ENCODE results near the gene UBAC2. TPM values are rescaled to one million over a fixed set of nuclear protein-coding genes. Genes with fewer than 3 reads are reported as not detected.
A peak's percentile ranks its signal among the peaks of the same experiment; 100 is the strongest.

UBAC2 gene
- total and polyA plus RNA-seq, 2 of the 8 experiments (the other 6 are each of a cell fraction or from before 2014, with no cell fraction given): 75.9 to 76.9 TPM

DNA sequence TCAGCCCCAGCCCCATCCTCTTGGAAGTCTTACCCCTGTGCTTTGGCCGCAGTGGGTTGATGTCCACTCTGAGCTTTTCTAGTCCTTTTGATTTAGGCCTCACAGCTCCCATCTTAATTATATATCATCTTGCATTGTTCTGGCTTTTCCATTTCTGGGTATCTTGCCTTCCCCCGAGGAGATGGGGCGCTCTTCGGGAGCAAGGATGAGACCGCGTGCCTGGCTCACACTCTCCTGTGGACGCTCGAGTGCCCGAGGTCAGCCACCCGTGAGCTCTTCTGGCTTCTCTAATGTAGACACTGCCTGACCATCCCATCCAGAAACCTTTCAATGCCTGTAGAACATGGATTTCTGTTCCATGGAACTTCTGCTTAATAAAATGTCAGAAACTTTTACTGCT, 160.0 kb downstream of the UBAC2 start:
- Histone ChIP-seq H2BK20ac (ENCODE audit: low read length) (no peak overlapping the region), H2AK5ac (ENCODE audit: low read depth, low read length) (no peak overlapping the region), H4K5ac (ENCODE audit: insufficient read length, low read depth, low read length) (no peak overlapping the region), H3K27me3 (replicated peaks in 1 of 4; ENCODE audit: control insufficient read depth in 3 of 4, extremely low read depth in 1 of 4, insufficient read depth in 3 of 4, low read length in 3 of 4) (no peaks in the 10 kb centered on the region), H4K20me1 (replicated peaks in 1 of 2; ENCODE audit: control insufficient read depth in 1 of 2, insufficient read depth in 2 of 2, low read length in 2 of 2) (peaks cover 0 to 6% of the 10 kb centered on the region in 2 experiments), H2BK12ac (ENCODE audit: low read depth, low read length) (no peak overlapping the region), H3K14ac (ENCODE audit: insufficient read length) (no peak overlapping the region), H3K4me2 (ENCODE audit: insufficient read depth in 1 of 2, low read depth in 2 of 2, low read length in 2 of 2) (no peak overlapping the region), H3K27ac (ENCODE audit: low read depth, low read length) (no peak overlapping the region), H4K8ac (ENCODE audit: extremely low read depth, insufficient read depth, low read length) (no peak overlapping the region), H3K18ac (ENCODE audit: extremely low read depth, low read length) (no peak overlapping the region), H3K4ac (replicated peaks; ENCODE audit: insufficient read length, low read depth, low read length) (no peak overlapping the region), H3K9me3 (ENCODE audit: insufficient read depth in 2 of 2, low read depth in 1 of 2, low read length in 1 of 2) (no peaks in the 10 kb centered on the region), H2BK5ac (ENCODE audit: low read depth, low read length) (no peak overlapping the region), H3K56ac (replicated peaks; ENCODE audit: insufficient read length, low read depth, low read length) (no peak overlapping the region), H2AFZ (ENCODE audit: low read length) (no peak overlapping the region), H3K4me3 (ENCODE audit: extremely low read depth in 1 of 4, insufficient read depth in 2 of 4, low read depth in 3 of 4, low read length in 4 of 4) (no peak overlapping the region), H4K91ac (replicated peaks; ENCODE audit: insufficient read length, low read length) (no peak overlapping the region), H3K79me1 (ENCODE audit: low read depth, low read length) (no peaks in the 10 kb centered on the region), H3K23ac (ENCODE audit: insufficient read length) (no peak overlapping the region), H3K4me1 (replicated peaks in 1 of 4; ENCODE audit: control insufficient read depth in 3 of 4, insufficient read depth in 4 of 4, low read length in 3 of 4) (peaks cover 0 to 5% (median 2%) of the 10 kb centered on the region in 4 experiments; a peak in 2 of 7 replicates), H3K9ac (replicated peaks in 1 of 4; ENCODE audit: extremely low read depth in 1 of 4, low read depth in 3 of 4, low read length in 3 of 4) (no peak overlapping the region), H3K79me2 (ENCODE audit: control insufficient read depth in 1 of 2, insufficient read depth in 2 of 2, low read length in 2 of 2) (no peaks in the 10 kb centered on the region), H3K23me2 (ENCODE audit: low read depth, low read length) (no peaks in the 10 kb centered on the region), H3K36me3 (ENCODE audit: control insufficient read depth in 2 of 4, insufficient read depth in 4 of 4, low read length in 3 of 4) (peaks cover 0 to 11% (median 2%) of the 10 kb centered on the region in 4 experiments; a peak in 3 of 8 replicates), H2BK120ac (replicated peaks; ENCODE audit: low read depth, low read length) (no peak overlapping the region), H2BK15ac (ENCODE audit: low read length) (no peak overlapping the region)
- DNase-seq (ENCODE audit: low read depth in 1 of 2, low spot score in 2 of 2) (peak in 1 of 2 experiments; percentile 8), FAIRE-seq (no peak)
- WGBS, 2 experiments (ENCODE audit: extremely low coverage in 1 of 2, insufficient coverage in 1 of 2, insufficient read length in 1 of 2, insufficient replicate concordance in 2 of 2, low coverage in 1 of 2, low lambda C conversion rate in 2 of 2, missing lambda C conversion rate in 1 of 2): 96% methylated on average over 10 of the region's 10 CpGs; no CpG with 5 or more reads in 1 of the 2 experiments
- POLR2A ChIA-PET (ENCODE audit: partially characterized antibody): interaction anchor here (1.2 kb wide), 1 partner anchor 19 kb away, joined by 4 read pairs; no protein-coding TSS in a partner anchor
- TF ChIP-seq FOSL1 (IDR thresholded peaks at IDR 0.05; ENCODE audit: insufficient read depth, low read depth, low read length) (no peak), CHD2 (IDR thresholded peaks at IDR 0.05; ENCODE audit: low read length) (no peak), BCL11A (IDR thresholded peaks at IDR 0.05; ENCODE audit: low read depth in 2 of 2, low read length in 2 of 2) (no peak), POLR2A (IDR thresholded peaks at IDR 0.05; ENCODE audit: control extremely low read depth in 1 of 2, low read depth in 2 of 2, low read length in 2 of 2) (no peak), SIRT6 (IDR thresholded peaks at IDR 0.05; ENCODE audit: low read length) (no peak), RFX5 (IDR thresholded peaks at IDR 0.05; ENCODE audit: borderline replicate concordance, low read depth, low read length) (no peak), MAX (IDR thresholded peaks at IDR 0.05) (no peak), POU5F1 (IDR thresholded peaks at IDR 0.05; ENCODE audit: low read depth, low read length) (no peak), EGR1 (IDR thresholded peaks at IDR 0.05; ENCODE audit: borderline replicate concordance, low read depth, low read length) (no peak)
- CTCF ChIA-PET (ENCODE audit: partially characterized antibody): interaction anchor here (1.1 to 2.4 kb wide), 6 partner anchors 12 to 92 kb away, joined by 3 to 9 read pairs (median 4); no protein-coding TSS in a partner anchor
